Measurements from ENCODE around the gene CKLF.

GRCh38 chr16:66600477-66600876 is 48.1 kb downstream of the CKLF start:
- TF ChIP-seq CTCF (IDR thresholded peaks at IDR 0.05): no peak
- TF ChIP-seq EZH2 (IDR thresholded peaks at IDR 0.05; ENCODE audit: borderline replicate concordance, insufficient read depth, low read depth, low read length, poor library complexity, severe bottlenecking): no peak
